ENCODE results near the gene ACOX2. TPM values are rescaled to one million over a fixed set of nuclear protein-coding genes. Genes with fewer than 3 reads are reported as not detected.
"Not testable (repeated sequence)": the region's sequence is repeated elsewhere in the genome, so short reads cannot be mapped to it uniquely, and the experiment has no call there.

ACOX2 gene
- polyA plus RNA-seq, 2 of the 4 experiments (the other 2 are of a cell fraction), result 4.8 to 23.2 TPM

DNA sequence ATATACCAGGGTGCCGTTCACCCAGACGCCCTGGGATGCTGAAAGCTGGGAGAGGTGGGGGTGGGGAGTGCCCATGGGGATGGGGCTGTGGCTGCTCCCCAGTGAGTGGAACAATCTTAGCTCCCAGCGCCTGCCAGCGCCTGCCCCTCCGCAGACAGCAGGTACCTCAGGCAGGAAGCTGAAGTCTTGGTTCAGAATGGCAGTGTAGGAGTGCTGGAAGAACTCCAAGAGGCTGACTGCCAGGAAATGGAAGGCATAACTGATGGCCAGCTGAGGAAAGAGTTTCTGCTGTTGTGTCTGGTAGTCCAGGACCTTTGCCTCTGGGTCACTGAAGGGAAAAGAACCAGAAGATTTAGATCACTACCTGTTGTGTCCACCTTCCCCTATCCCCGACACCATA lies 8.4 kb downstream of the ACOX2 start (continued):
- TF ChIP-seq, protein P1, sequence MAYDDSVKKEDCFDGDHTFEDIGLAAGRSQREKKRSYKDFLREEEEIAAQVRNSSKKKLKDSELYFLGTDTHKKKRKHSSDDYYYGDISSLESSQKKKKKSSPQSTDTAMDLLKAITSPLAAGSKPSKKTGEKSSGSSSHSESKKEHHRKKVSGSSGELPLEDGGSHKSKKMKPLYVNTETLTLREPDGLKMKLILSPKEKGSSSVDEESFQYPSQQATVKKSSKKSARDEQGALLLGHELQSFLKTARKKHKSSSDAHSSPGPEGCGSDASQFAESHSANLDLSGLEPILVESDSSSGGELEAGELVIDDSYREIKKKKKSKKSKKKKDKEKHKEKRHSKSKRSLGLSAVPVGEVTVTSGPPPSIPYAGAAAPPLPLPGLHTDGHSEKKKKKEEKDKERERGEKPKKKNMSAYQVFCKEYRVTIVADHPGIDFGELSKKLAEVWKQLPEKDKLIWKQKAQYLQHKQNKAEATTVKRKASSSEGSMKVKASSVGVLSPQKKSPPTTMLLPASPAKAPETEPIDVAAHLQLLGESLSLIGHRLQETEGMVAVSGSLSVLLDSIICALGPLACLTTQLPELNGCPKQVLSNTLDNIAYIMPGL (CRISPR knock-in tag; IDR thresholded peaks at IDR 0.05; ENCODE audit: borderline replicate concordance), result no peak
- TF ChIP-seq JUN (IDR thresholded peaks at IDR 0.05) (no peak), RFX5 (IDR thresholded peaks at IDR 0.05) (no peak), EP300 (IDR thresholded peaks at IDR 0.05) (no peak), RCOR1 (IDR thresholded peaks at IDR 0.05; ENCODE audit: low read depth, low read length) (no peak), TFCP2L1 (CRISPR knock-in tag; IDR thresholded peaks at IDR 0.05) (no peak), RARB (CRISPR knock-in tag; IDR thresholded peaks at IDR 0.05) (no peak), CHD2 (IDR thresholded peaks at IDR 0.05; ENCODE audit: low read length, partially characterized antibody) (no peak), HDAC2 (IDR thresholded peaks at IDR 0.05) (no peak), ZC3H11A (IDR thresholded peaks at IDR 0.05) (no peak)
- TF ChIP-seq, protein P2, sequence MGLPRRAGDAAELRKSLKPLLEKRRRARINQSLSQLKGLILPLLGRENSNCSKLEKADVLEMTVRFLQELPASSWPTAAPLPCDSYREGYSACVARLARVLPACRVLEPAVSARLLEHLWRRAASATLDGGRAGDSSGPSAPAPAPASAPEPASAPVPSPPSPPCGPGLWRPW (IDR thresholded peaks at IDR 0.05), result no peak
- TF ChIP-seq, protein P3, sequence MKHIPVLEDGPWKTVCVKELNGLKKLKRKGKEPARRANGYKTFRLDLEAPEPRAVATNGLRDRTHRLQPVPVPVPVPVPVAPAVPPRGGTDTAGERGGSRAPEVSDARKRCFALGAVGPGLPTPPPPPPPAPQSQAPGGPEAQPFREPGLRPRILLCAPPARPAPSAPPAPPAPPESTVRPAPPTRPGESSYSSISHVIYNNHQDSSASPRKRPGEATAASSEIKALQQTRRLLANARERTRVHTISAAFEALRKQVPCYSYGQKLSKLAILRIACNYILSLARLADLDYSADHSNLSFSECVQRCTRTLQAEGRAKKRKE (CRISPR knock-in tag; IDR thresholded peaks at IDR 0.05; ENCODE audit: low read depth), result no peak

DNA sequence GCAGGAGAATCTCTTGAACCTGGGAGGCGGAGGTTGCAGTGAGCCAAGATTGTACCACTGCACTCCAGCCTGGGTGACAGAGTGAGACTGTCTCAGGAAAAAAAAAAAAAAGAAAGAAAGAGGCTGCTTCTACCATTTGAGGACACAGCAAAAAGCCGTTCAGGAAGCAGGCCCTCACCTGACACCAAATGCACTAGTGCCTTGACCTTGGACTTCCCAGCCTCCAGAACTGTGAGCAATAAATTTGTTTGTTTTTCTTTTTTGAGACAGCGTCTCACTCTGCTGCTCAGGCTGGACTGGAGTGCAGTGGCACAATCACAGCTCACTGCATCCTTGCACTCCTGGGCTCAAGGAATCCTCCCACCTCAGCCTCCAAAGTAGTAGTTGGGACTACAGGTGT lies 9.6 kb downstream of the ACOX2 start:
- peak overlapping the region in 1 of 2 experiments; percentile 77; a peak in 4 of 6 replicates for H3K27ac ChIP-seq
- POLR2A ChIA-PET; H3K4me3 ChIP-seq; ATAC-seq; H3K9me3 ChIP-seq; FAIRE-seq; DNase-seq (ENCODE audit: low read depth in 1 of 2, low spot score in 1 of 2); H3K4me2 ChIP-seq: not testable (repeated sequence)
- 55% methylated on average over 3 of the region's 3 CpGs for WGBS (ENCODE audit: missing lambda C conversion rate)
- H3K4me1 ChIP-seq, result peaks cover 42% of the 10 kb centered on the region
- CTCF ChIA-PET, result interaction anchor here (1.3 to 1.7 kb wide), 2 partner anchors 64 to 222 kb away, joined by 3 to 9 read pairs; partner anchors contain the start of genes HTD2 and RPP14

DNA sequence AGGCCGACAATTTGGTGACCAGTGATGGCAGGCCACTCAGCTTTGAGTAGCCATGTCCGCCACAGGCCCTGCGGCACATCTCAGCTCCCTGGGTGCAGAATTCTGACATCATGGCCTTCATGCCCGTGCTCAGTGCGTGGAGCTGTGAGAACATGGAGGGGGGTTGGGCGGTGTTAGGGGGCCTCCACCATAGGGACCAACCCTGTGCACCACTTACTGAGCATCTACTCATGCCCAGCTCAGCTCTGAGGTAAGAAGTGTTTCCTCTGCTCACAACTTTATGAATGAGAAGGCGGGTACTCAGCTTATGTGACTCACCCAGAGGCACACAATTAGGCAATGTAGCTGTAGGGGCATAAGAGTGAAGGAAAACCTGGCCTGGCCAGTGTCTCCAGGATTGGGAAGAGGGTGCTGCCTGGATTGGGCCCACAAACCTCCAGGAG lies 10.5 kb downstream of the ACOX2 start:
- CTCF ChIA-PET, result interaction anchor here (0.7 to 3.8 kb wide), 5 partner anchors 34 to 221 kb away, joined by 3 to 20 read pairs (median 3); partner anchors contain the start of genes HTD2, KCTD6 and RPP14
- ATAC-seq (peak; percentile 90 to 95), DNase-seq (ENCODE audit: low read depth in 1 of 2, low spot score in 1 of 2) (peak; percentile 82 to 85), FAIRE-seq (no peak)
- peak overlapping the region; percentile 69 to 85 for H3K27ac ChIP-seq
- POLR2A ChIA-PET, result interaction anchor here (1.2 kb wide), 1 partner anchor 55 kb away, joined by 4 read pairs; no protein-coding TSS in a partner anchor
- peak overlapping the region; percentile 26; the same call in 1 of the 3 replicates for H3K4me3 ChIP-seq
- no peaks in the 10 kb centered on the region for H3K9me3 ChIP-seq
- H3K4me2 ChIP-seq, result peak overlapping the region; percentile 85
- WGBS (ENCODE audit: missing lambda C conversion rate), result 0% methylated on average over 1 of the region's 7 CpGs
- H3K4me1 ChIP-seq, result peaks cover 34% of the 10 kb centered on the region
- peak; percentile 70 for TF ChIP-seq FOSL2 (IDR thresholded peaks at IDR 0.05)
- peak; percentile 92 for TF ChIP-seq FOSL2 (CRISPR knock-in tag; IDR thresholded peaks at IDR 0.05)
- no peak for TF ChIP-seq RNF2 (IDR thresholded peaks at IDR 0.05; ENCODE audit: borderline replicate concordance, low read depth)
- TF ChIP-seq, protein P3 (CRISPR knock-in tag; IDR thresholded peaks at IDR 0.05; ENCODE audit: low read depth), result no peak
- TF ChIP-seq, protein P1 (CRISPR knock-in tag; IDR thresholded peaks at IDR 0.05; ENCODE audit: borderline replicate concordance), result no peak
- no peak for TF ChIP-seq GATA3 (IDR thresholded peaks at IDR 0.05; ENCODE audit: borderline replicate concordance)
- TF ChIP-seq, protein P4, sequence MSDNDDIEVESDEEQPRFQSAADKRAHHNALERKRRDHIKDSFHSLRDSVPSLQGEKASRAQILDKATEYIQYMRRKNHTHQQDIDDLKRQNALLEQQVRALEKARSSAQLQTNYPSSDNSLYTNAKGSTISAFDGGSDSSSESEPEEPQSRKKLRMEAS (IDR thresholded peaks at IDR 0.05), result peak; percentile 40; the same call in 1 of the 2 replicates
- TF ChIP-seq HOXA7 (CRISPR knock-in tag; IDR thresholded peaks at IDR 0.05), result no peak
- TF ChIP-seq, protein P5, sequence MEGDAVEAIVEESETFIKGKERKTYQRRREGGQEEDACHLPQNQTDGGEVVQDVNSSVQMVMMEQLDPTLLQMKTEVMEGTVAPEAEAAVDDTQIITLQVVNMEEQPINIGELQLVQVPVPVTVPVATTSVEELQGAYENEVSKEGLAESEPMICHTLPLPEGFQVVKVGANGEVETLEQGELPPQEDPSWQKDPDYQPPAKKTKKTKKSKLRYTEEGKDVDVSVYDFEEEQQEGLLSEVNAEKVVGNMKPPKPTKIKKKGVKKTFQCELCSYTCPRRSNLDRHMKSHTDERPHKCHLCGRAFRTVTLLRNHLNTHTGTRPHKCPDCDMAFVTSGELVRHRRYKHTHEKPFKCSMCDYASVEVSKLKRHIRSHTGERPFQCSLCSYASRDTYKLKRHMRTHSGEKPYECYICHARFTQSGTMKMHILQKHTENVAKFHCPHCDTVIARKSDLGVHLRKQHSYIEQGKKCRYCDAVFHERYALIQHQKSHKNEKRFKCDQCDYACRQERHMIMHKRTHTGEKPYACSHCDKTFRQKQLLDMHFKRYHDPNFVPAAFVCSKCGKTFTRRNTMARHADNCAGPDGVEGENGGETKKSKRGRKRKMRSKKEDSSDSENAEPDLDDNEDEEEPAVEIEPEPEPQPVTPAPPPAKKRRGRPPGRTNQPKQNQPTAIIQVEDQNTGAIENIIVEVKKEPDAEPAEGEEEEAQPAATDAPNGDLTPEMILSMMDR (IDR thresholded peaks at IDR 0.05), result no peak
- TF ChIP-seq ESRRA (IDR thresholded peaks at IDR 0.05; ENCODE audit: borderline replicate concordance, low read length), result no peak
- no peak for TF ChIP-seq ZFP36 (IDR thresholded peaks at IDR 0.05; ENCODE audit: borderline replicate concordance, partially characterized antibody)
- no peak for TF ChIP-seq JUNB (IDR thresholded peaks at IDR 0.05)
- TF ChIP-seq, protein P6, sequence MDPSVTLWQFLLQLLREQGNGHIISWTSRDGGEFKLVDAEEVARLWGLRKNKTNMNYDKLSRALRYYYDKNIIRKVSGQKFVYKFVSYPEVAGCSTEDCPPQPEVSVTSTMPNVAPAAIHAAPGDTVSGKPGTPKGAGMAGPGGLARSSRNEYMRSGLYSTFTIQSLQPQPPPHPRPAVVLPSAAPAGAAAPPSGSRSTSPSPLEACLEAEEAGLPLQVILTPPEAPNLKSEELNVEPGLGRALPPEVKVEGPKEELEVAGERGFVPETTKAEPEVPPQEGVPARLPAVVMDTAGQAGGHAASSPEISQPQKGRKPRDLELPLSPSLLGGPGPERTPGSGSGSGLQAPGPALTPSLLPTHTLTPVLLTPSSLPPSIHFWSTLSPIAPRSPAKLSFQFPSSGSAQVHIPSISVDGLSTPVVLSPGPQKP (IDR thresholded peaks at IDR 0.05; ENCODE audit: low read depth, low read length), result no peak
- peak in 1 of 2 experiments; percentile 49; a peak in 1 of 5 replicates for TF ChIP-seq JUN (IDR thresholded peaks at IDR 0.05)
- no peak for TF ChIP-seq PHF8 (IDR thresholded peaks at IDR 0.05; ENCODE audit: borderline replicate concordance, low read depth)
- TF ChIP-seq RAD21 (conservative IDR thresholded peaks at IDR 0.05 in 1 of 2, IDR thresholded peaks at IDR 0.05 in 1 of 2), result no peak
- no peak for TF ChIP-seq EP300 (IDR thresholded peaks at IDR 0.05)
- no peak for TF ChIP-seq RCOR1 (IDR thresholded peaks at IDR 0.05; ENCODE audit: low read depth, low read length)
